H1 (cell line): ENCODE measurements around the gene SRSF8. TPM values are rescaled to one million over a fixed set of nuclear protein-coding genes. Genes with fewer than 3 reads are reported as not detected.

Source experiments
- CTCF ChIA-PET: fragments of 300-600 bp; sonication (Branson Sonifier 250); formaldehyde crosslinking; loops from one replicate; lab custom pipeline; 2021; ENCODE audit not compliant: partially characterized antibody; lab: Charles Lee
- POLR2A ChIA-PET: fragments of 300-600 bp; sonication (Branson Sonifier 250); formaldehyde crosslinking; loops from one replicate; lab custom pipeline; 2021; ENCODE audit warnings: inconsistent platforms; ENCODE audit not compliant: partially characterized antibody; lab: Charles Lee
- DNase-seq, 2 experiments: peaks; one replicate each; pipeline versions ENCODE4 v3.0.0 to v3.0.0-alpha.2; 2010 to 2022; ENCODE audit warnings: low spot score in 2 of 2, low read depth in 1 of 2, mixed read lengths in 1 of 2
- FAIRE-seq: peaks from 2 replicates; lab custom pipeline; 2011; peaks lifted over from hg19 to GRCh38; lab: Jason Lieb, UNC
- H2AFZ ChIP-seq: 2 replicates; pipeline ENCODE4 v1.8.1; 2012; ENCODE audit warnings: low read length, inconsistent platforms
- H2AK5ac ChIP-seq: 2 replicates; pipeline ENCODE4 v1.6.1; 2013; ENCODE audit warnings: low read depth, low read length
- H2BK120ac ChIP-seq: replicated peaks from 2 replicates; pipeline ENCODE3; 2013; ENCODE audit warnings: low read depth, low read length, inconsistent platforms
- H2BK12ac ChIP-seq: 2 replicates; pipeline ENCODE4 v1.6.1; 2013; ENCODE audit warnings: low read depth, low read length
- H2BK15ac ChIP-seq: 2 replicates; pipeline ENCODE4 v1.6.1; 2013; ENCODE audit warnings: low read length
- H2BK20ac ChIP-seq: 2 replicates; pipeline ENCODE4 v1.6.1; 2013; ENCODE audit warnings: low read length
- H2BK5ac ChIP-seq: 2 replicates; pipeline ENCODE4 v1.6.1; 2013; ENCODE audit warnings: low read depth, low read length
- H3K14ac ChIP-seq: 2 replicates; pipeline ENCODE4 v1.6.1; 2013; ENCODE audit warnings: inconsistent platforms; ENCODE audit not compliant: insufficient read length
- H3K18ac ChIP-seq: 2 replicates; pipeline ENCODE4 v1.6.1; 2013; ENCODE audit warnings: low read length; ENCODE audit errors: extremely low read depth
- H3K23ac ChIP-seq: 2 replicates; pipeline ENCODE4 v1.6.1; 2013; ENCODE audit warnings: inconsistent platforms; ENCODE audit not compliant: insufficient read length
- H3K23me2 ChIP-seq: 2 replicates; pipeline ENCODE4 v1.6.1; 2013; ENCODE audit warnings: low read depth, low read length
- H3K27ac ChIP-seq: 2 replicates; pipeline ENCODE4 v1.6.1; 2011; ENCODE audit warnings: low read depth, low read length, inconsistent platforms
- H3K27me3 ChIP-seq, 4 experiments: replicated peaks in 1 of 4; 1 replicate in 1 of 4; 2 replicates in 3 of 4; pipeline versions ENCODE4 v1.6.1 to v1.8.1; 2011 to 2013; ENCODE audit warnings: low read length in 3 of 4, mild to moderate bottlenecking in 3 of 4, inconsistent platforms in 2 of 4, mixed read lengths in 2 of 4, moderate library complexity in 1 of 4; ENCODE audit not compliant: control insufficient read depth in 3 of 4, insufficient read depth in 3 of 4; ENCODE audit errors: extremely low read depth in 1 of 4
- H3K36me3 ChIP-seq, 4 experiments: 2 replicates each; pipeline versions ENCODE4 v1.6.1 to v1.8.1; 2011 to 2013; ENCODE audit warnings: mild to moderate bottlenecking in 4 of 4, low read length in 3 of 4, moderate library complexity in 2 of 4, control low read depth in 1 of 4, inconsistent platforms in 1 of 4; ENCODE audit not compliant: insufficient read depth in 4 of 4, control insufficient read depth in 2 of 4
- H3K4ac ChIP-seq: replicated peaks from 2 replicates; pipeline ENCODE3; 2013; ENCODE audit warnings: low read length, low read depth, mixed read lengths, inconsistent platforms; ENCODE audit not compliant: insufficient read length
- H3K4me1 ChIP-seq, 4 experiments: replicated peaks in 1 of 4; 1 replicate in 1 of 4; 2 replicates in 3 of 4; pipeline versions ENCODE4 v1.6.1 to v1.8.1; 2011 to 2013; ENCODE audit warnings: low read length in 3 of 4, inconsistent platforms in 2 of 4, mixed read lengths in 1 of 4; ENCODE audit not compliant: insufficient read depth in 4 of 4, control insufficient read depth in 3 of 4
- H3K4me2 ChIP-seq, 2 experiments: 2 replicates each; pipeline versions ENCODE4 v1.6.1 to v1.8.1; 2011 to 2013; ENCODE audit warnings: low read depth in 2 of 2, low read length in 2 of 2, control low read depth in 1 of 2, inconsistent platforms in 1 of 2, mild to moderate bottlenecking in 1 of 2; ENCODE audit not compliant: insufficient read depth in 1 of 2
- H3K4me3 ChIP-seq, 4 experiments: fragments of 200-600, 300-600 bp in 1 of 4; sonication (generic), shearing (Covaris generic), sonication (Bioruptor Twin) in 1 of 4; 2 replicates each; pipeline versions ENCODE4 v1.5.1 to v1.8.1; 2011 to 2016; ENCODE audit warnings: low read length in 4 of 4, low read depth in 3 of 4, control low read depth in 2 of 4, inconsistent platforms in 2 of 4, mild to moderate bottlenecking in 2 of 4, mixed read lengths in 1 of 4, moderate library complexity in 1 of 4; ENCODE audit not compliant: insufficient read depth in 2 of 4; ENCODE audit errors: extremely low read depth in 1 of 4
- H3K56ac ChIP-seq: replicated peaks from 2 replicates; pipeline ENCODE3; 2013; ENCODE audit warnings: low read depth, mild to moderate bottlenecking, mixed read lengths, low read length, inconsistent platforms; ENCODE audit not compliant: insufficient read length
- H3K79me1 ChIP-seq: 2 replicates; pipeline ENCODE4 v1.6.1; 2013; ENCODE audit warnings: low read depth, low read length, control low read depth
- H3K79me2 ChIP-seq, 2 experiments: 2 replicates each; pipeline versions ENCODE4 v1.6.1 to v1.8.1; 2012 to 2013; ENCODE audit warnings: low read length in 2 of 2, mild to moderate bottlenecking in 2 of 2, inconsistent platforms in 1 of 2; ENCODE audit not compliant: insufficient read depth in 2 of 2, control insufficient read depth in 1 of 2
- H3K9ac ChIP-seq, 4 experiments: replicated peaks in 1 of 4; 1 replicate in 1 of 4; 2 replicates in 3 of 4; pipeline versions ENCODE4 v1.6.1 to v1.8.1; 2011 to 2013; ENCODE audit warnings: low read depth in 3 of 4, low read length in 3 of 4, control low read depth in 2 of 4, mild to moderate bottlenecking in 2 of 4, moderate library complexity in 2 of 4, inconsistent platforms in 1 of 4; ENCODE audit errors: extremely low read depth in 1 of 4
- H3K9me3 ChIP-seq, 2 experiments: 2 replicates each; pipeline versions ENCODE4 v1.6.1 to v1.8.1; 2012 to 2013; ENCODE audit warnings: mild to moderate bottlenecking in 2 of 2, moderate library complexity in 2 of 2, control low read depth in 1 of 2, inconsistent platforms in 1 of 2, low read depth in 1 of 2, low read length in 1 of 2, mixed read lengths in 1 of 2; ENCODE audit not compliant: insufficient read depth in 2 of 2
- H4K20me1 ChIP-seq, 2 experiments: replicated peaks in 1 of 2; 2 replicates each; pipeline versions ENCODE3 to v1.8.1; 2011 to 2013; ENCODE audit warnings: inconsistent platforms in 2 of 2, low read length in 2 of 2, mild to moderate bottlenecking in 1 of 2; ENCODE audit not compliant: insufficient read depth in 2 of 2, control insufficient read depth in 1 of 2
- H4K5ac ChIP-seq: 2 replicates; pipeline ENCODE4 v1.6.1; 2013; ENCODE audit warnings: low read length, low read depth, mixed read lengths, inconsistent platforms; ENCODE audit not compliant: insufficient read length
- H4K8ac ChIP-seq: 2 replicates; pipeline ENCODE4 v1.8.0; 2013; ENCODE audit warnings: mild to moderate bottlenecking, moderate library complexity, low read length, inconsistent platforms; ENCODE audit not compliant: insufficient read depth; ENCODE audit errors: extremely low read depth
- H4K91ac ChIP-seq: replicated peaks from 2 replicates; pipeline ENCODE3; 2013; ENCODE audit warnings: low read length, mixed read lengths, inconsistent platforms; ENCODE audit not compliant: insufficient read length
- ASH2L ChIP-seq: fragments of 200-600, 300-600 bp; sonication (generic); IDR thresholded peaks from one replicate; pipeline ENCODE4 v1.7.1; 2017; ENCODE audit warnings: low read length
- CEBPB ChIP-seq: IDR thresholded peaks from 2 replicates; pipeline ENCODE4 v1.6.1; 2012; ENCODE audit warnings: low read depth, low read length
- CTBP2 ChIP-seq: IDR thresholded peaks from 2 replicates; pipeline ENCODE4 v1.7.0; 2011; ENCODE audit warnings: borderline replicate concordance, mild to moderate bottlenecking, moderate library complexity, mixed read lengths, low read length; ENCODE audit not compliant: insufficient read depth, insufficient read length
- JUND ChIP-seq: IDR thresholded peaks from 2 replicates; pipeline ENCODE4 v1.6.1; 2011; ENCODE audit warnings: mild to moderate bottlenecking, improper control_type of control experiment, low read length
- POU5F1 ChIP-seq: IDR thresholded peaks from 2 replicates; pipeline ENCODE4 v1.6.1; 2011; ENCODE audit warnings: low read depth, mild to moderate bottlenecking, low read length, moderate library complexity
- YY1 ChIP-seq: IDR thresholded peaks from 2 replicates; pipeline ENCODE4 v1.6.1; 2011; ENCODE audit warnings: low read depth, mild to moderate bottlenecking, low read length
- WGBS, 2 experiments: shearing (Covaris generic) in 1 of 2; methylation state at CpG; one replicate each; pipeline versions ENCODE4 v1.1.6 to v1.1.7; 2013 to 2015; ENCODE audit warnings: low lambda C conversion rate in 2 of 2, mixed read lengths in 2 of 2, inconsistent platforms in 1 of 2, low coverage in 1 of 2, missing lambda C conversion rate in 1 of 2; ENCODE audit not compliant: insufficient replicate concordance in 2 of 2, insufficient coverage in 1 of 2, insufficient read length in 1 of 2; ENCODE audit errors: extremely low coverage in 1 of 2, missing lambda C conversion rate in 1 of 2; 5-methylcytosine and 5-hydroxymethylcytosine counted together
- polyA plus RNA-seq, 7 experiments: library from polyadenylated mRNA; depleted of rRNA in 3 of 7; stranded (reverse) in 5 of 7; unstranded in 2 of 7; fragments of >200 nt in 5 of 7; fragments of 200-250 nt in 2 of 7; gene quantifications; 1 replicate in 5 of 7; 2 replicates in 1 of 7; 4 replicates in 1 of 7; pipeline versions ENCODE4 v1.2.1 to v1.2.3, GENCODE V29; 2011 to 2013; ENCODE audit warnings: missing spikeins in 2 of 7, mixed read lengths in 2 of 7
- total RNA-seq: library from RNA; stranded (reverse); fragmentation: NEBNext Ultra II Directional; extraction: Animal tissue kit (Norgen Biotek cat#: 25700); gene quantifications from 2 replicates; pipeline ENCODE4 v1.2.1, GENCODE V29; 2021
- TF ChIP-seq, protein P1 (sequence below): IDR thresholded peaks from 2 replicates; pipeline ENCODE4 v1.6.1; 2012; ENCODE audit warnings: inconsistent platforms

The SRSF8 gene
- total and polyA plus RNA-seq, 2 of the 8 experiments (the other 6 are each of a cell fraction or from before 2014, with no cell fraction given) = 13.2 to 18.5 TPM

- H4K91ac ChIP-seq = no peak overlapping the region
- H3K79me2 ChIP-seq = no peaks in the 10 kb centered on the region
- no peaks in the 10 kb centered on the region for H3K36me3 ChIP-seq
- ChIA-PET CTCF (interaction anchor here (0.7 to 3.2 kb wide), 10 partner anchors 10 to 1351 kb away, joined by 3 to 14 read pairs (median 4); partner anchors contain the start of gene ENDOD1), POLR2A (interaction anchor here (1.5 to 2.7 kb wide), 3 partner anchors 8 to 11 kb away, joined by 3 to 13 read pairs (median 6); partner anchors contain the start of gene SRSF8)
- no peak overlapping the region for H3K23ac ChIP-seq
- H4K8ac ChIP-seq = no peak overlapping the region
- H3K56ac ChIP-seq = no peak overlapping the region
- H2BK12ac ChIP-seq = no peak overlapping the region; the same call in 1 of the 2 replicates
- no peak overlapping the region for H3K14ac ChIP-seq
- no peak overlapping the region for H2AK5ac ChIP-seq
- no peak overlapping the region for H3K4me3 ChIP-seq
- H3K23me2 ChIP-seq = no peaks in the 10 kb centered on the region
- DNase-seq (no peak), FAIRE-seq (no peak)
- no peak overlapping the region for H2BK20ac ChIP-seq
- TF ChIP-seq POU5F1 = no peak
- no peak for TF ChIP-seq JUND
- no peak for TF ChIP-seq CTBP2
- no peak for TF ChIP-seq ASH2L
- no peak for TF ChIP-seq YY1
- TF ChIP-seq, protein P1, sequence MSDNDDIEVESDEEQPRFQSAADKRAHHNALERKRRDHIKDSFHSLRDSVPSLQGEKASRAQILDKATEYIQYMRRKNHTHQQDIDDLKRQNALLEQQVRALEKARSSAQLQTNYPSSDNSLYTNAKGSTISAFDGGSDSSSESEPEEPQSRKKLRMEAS = no peak
- no peak for TF ChIP-seq CEBPB
- H3K27ac ChIP-seq = no peak overlapping the region
- no peak overlapping the region for H2BK15ac ChIP-seq
- H2BK5ac ChIP-seq = no peak overlapping the region
- H3K9me3 ChIP-seq = no peaks in the 10 kb centered on the region
- H3K4ac ChIP-seq = no peak overlapping the region
- H3K18ac ChIP-seq = no peak overlapping the region
- no peak overlapping the region for H3K4me2 ChIP-seq
- peaks cover 0 to 2% of the 10 kb centered on the region in 2 experiments for H4K20me1 ChIP-seq
- H3K79me1 ChIP-seq = no peaks in the 10 kb centered on the region
- 76% methylated on average over 8 of the region's 8 CpGs; no CpG with 5 or more reads in 1 of the 2 experiments for WGBS, 2 experiments
- H3K4me1 ChIP-seq = 0 out of 7 replicates have a peak, but pooled peaks cover 0 to 2% (median 0%) of the 10 kb centered on the region in 4 experiments
- no peak overlapping the region for H2BK120ac ChIP-seq
- no peak overlapping the region for H3K9ac ChIP-seq
- no peaks in the 10 kb centered on the region for H3K27me3 ChIP-seq
- H4K5ac ChIP-seq = no peak overlapping the region
- H2AFZ ChIP-seq = no peak overlapping the region
Observed at GRCh38 chr11:95074792-95075563, 8.3 kb downstream of the SRSF8 start.
